K562 (cell line): ENCODE data around the gene DET1. TPM values are rescaled to one million over a fixed set of nuclear protein-coding genes. Genes with fewer than 3 reads are reported as not detected.

Source experiments
- ASH1L ChIP-seq: fragments of 450-650 bp; IDR thresholded peaks from 2 replicates; pipeline ENCODE4 v1.6.1; 2018; ENCODE audit warnings: borderline replicate concordance, mild to moderate bottlenecking, low read depth; ENCODE audit not compliant: partially characterized antibody
- EP300 ChIP-seq: IDR thresholded peaks from 2 replicates; pipeline ENCODE4 v1.6.1; 2012; ENCODE audit warnings: low read length, improper control_type of control experiment
- FOS ChIP-seq: IDR thresholded peaks from 3 replicates; pipeline ENCODE4 v1.6.1; 2011; ENCODE audit not compliant: insufficient read length; ENCODE audit errors: extremely low read depth
- HDAC6 ChIP-seq: IDR thresholded peaks from 2 replicates; pipeline ENCODE4 v1.6.1; 2012; ENCODE audit warnings: low read depth, mild to moderate bottlenecking, control low read depth, inconsistent platforms, low read length, moderate library complexity
- KAT2B ChIP-seq: IDR thresholded peaks from one replicate; pipeline ENCODE4 v1.6.1; 2012; ENCODE audit warnings: low read depth, mild to moderate bottlenecking, control low read depth, inconsistent platforms, low read length, moderate library complexity
- NCOA4 ChIP-seq: fragments of 450-650 bp; IDR thresholded peaks from 2 replicates; pipeline ENCODE4 v1.6.1; 2018; ENCODE audit warnings: mild to moderate bottlenecking; ENCODE audit not compliant: partially characterized antibody
- NR4A1 ChIP-seq, 2 experiments: fragments of 250-450 bp in 1 of 2; fragments of 450-650 bp in 1 of 2; sonication (Bioruptor Pico) in 1 of 2; IDR thresholded peaks; 2 replicates each; pipeline versions ENCODE4 v1.4.0 to v1.6.1; 2016 to 2020; ENCODE audit warnings: mild to moderate bottlenecking in 2 of 2, missing compliant biosample characterization in 1 of 2, missing genetic modification characterization in 1 of 2, moderate library complexity in 1 of 2
- SIN3A ChIP-seq, 2 experiments: fragments of 150-350 bp in 1 of 2; IDR thresholded peaks; 2 replicates each; pipeline ENCODE4 v1.6.1; 2011 to 2016; ENCODE audit warnings: borderline replicate concordance in 2 of 2, low read depth in 2 of 2, low read length in 2 of 2, mild to moderate bottlenecking in 2 of 2, moderate library complexity in 2 of 2; ENCODE audit not compliant: control insufficient read depth in 1 of 2
- SRF ChIP-seq, 2 experiments: fragments of 250-450, 450-650 bp in 1 of 2; sonication (Bioruptor Pico) in 1 of 2; sonication (generic) in 1 of 2; formaldehyde crosslinking; IDR thresholded peaks; 2 replicates each; pipeline versions ENCODE4 v1.5.0 to v1.5.1; 2020 to 2022; ENCODE audit warnings: mild to moderate bottlenecking in 1 of 2, missing genetic modification reagents in 1 of 2
- XRCC3 ChIP-seq: fragments of 450-650 bp; IDR thresholded peaks from 2 replicates; pipeline ENCODE4 v1.6.1; 2017; ENCODE audit warnings: mild to moderate bottlenecking, moderate library complexity
- XRCC5 ChIP-seq: fragments of 200-400 bp; formaldehyde crosslinking; IDR thresholded peaks from 2 replicates; pipeline ENCODE4 v1.6.1; 2017; ENCODE audit warnings: low read depth, mild to moderate bottlenecking, low read length
- ZKSCAN8 ChIP-seq: fragments of 200-800 bp; sonication (Bioruptor generic); IDR thresholded peaks from 2 replicates; pipeline ENCODE4 v1.6.1; 2016; ENCODE audit warnings: missing genetic modification characterization, missing compliant biosample characterization
- ZNF133 ChIP-seq: fragments of 250-450 bp; sonication (Bioruptor Pico); IDR thresholded peaks from 2 replicates; pipeline ENCODE4 v1.4.0; 2020; ENCODE audit warnings: mild to moderate bottlenecking
- ZNF41 ChIP-seq: fragments of 250-450 bp; sonication (Bioruptor Pico); conservative IDR thresholded peaks from 2 replicates; pipeline ENCODE4 v1.4.0; 2020; ENCODE audit warnings: mild to moderate bottlenecking
- ZNF778 ChIP-seq: fragments of 450-650 bp; formaldehyde crosslinking; IDR thresholded peaks from 2 replicates; pipeline ENCODE4 v1.4.0; 2020; ENCODE audit warnings: mild to moderate bottlenecking, moderate library complexity
- polyA plus RNA-seq, 8 experiments: library from polyadenylated mRNA; depleted of rRNA in 4 of 8; stranded (reverse) in 5 of 8; unstranded in 3 of 8; fragments of >200 nt; fragmentation: Nextera tagmentation in 2 of 8; fragmentation: Illumina TruSeq in 1 of 8; extraction: Ambion mirVana in 2 of 8; extraction: Trizol in 1 of 8; gene quantifications; 2 replicates each; pipeline versions ENCODE4 v1.2.1 to v1.2.3, GENCODE V29; 2011 to 2014; ENCODE audit warnings: inconsistent platforms in 1 of 8, missing spikeins in 1 of 8
- total RNA-seq, 7 experiments: library from RNA; depleted of rRNA in 6 of 7; stranded (reverse); fragments of >200 nt in 6 of 7; fragmentation: Illumina TruSeq in 2 of 7; extraction: Trizol in 2 of 7; gene quantifications; 2 replicates each; pipeline versions ENCODE4 v1.2.1 to v1.2.3, GENCODE V29; 2011 to 2021; ENCODE audit warnings: low replicate concordance in 1 of 7
- TF ChIP-seq, protein P1 (sequence below): fragments of 450-650 bp; IDR thresholded peaks from 2 replicates; pipeline ENCODE4 v1.6.1; 2016; ENCODE audit warnings: mild to moderate bottlenecking
- TF ChIP-seq, protein P2 (sequence below): fragments of 250-450 bp; sonication (Bioruptor Pico); IDR thresholded peaks from 2 replicates; pipeline ENCODE4 v1.5.0; 2022; ENCODE audit warnings: mild to moderate bottlenecking
- TF ChIP-seq, protein P3 (sequence below): fragments of 450-650 bp; IDR thresholded peaks from 2 replicates; pipeline ENCODE4 v1.6.1; 2016
- TF ChIP-seq, protein P4 (sequence below): fragments of 450-650 bp; IDR thresholded peaks from 2 replicates; pipeline ENCODE4 v1.6.1; 2018; ENCODE audit warnings: mild to moderate bottlenecking, low read depth; ENCODE audit not compliant: partially characterized antibody

DET1 gene
- total and polyA plus RNA-seq, 9 of the 15 experiments (the other 6 are each of a cell fraction or from before 2014, with no cell fraction given): 4.2 to 8.1 (median 6.0) TPM

DNA sequence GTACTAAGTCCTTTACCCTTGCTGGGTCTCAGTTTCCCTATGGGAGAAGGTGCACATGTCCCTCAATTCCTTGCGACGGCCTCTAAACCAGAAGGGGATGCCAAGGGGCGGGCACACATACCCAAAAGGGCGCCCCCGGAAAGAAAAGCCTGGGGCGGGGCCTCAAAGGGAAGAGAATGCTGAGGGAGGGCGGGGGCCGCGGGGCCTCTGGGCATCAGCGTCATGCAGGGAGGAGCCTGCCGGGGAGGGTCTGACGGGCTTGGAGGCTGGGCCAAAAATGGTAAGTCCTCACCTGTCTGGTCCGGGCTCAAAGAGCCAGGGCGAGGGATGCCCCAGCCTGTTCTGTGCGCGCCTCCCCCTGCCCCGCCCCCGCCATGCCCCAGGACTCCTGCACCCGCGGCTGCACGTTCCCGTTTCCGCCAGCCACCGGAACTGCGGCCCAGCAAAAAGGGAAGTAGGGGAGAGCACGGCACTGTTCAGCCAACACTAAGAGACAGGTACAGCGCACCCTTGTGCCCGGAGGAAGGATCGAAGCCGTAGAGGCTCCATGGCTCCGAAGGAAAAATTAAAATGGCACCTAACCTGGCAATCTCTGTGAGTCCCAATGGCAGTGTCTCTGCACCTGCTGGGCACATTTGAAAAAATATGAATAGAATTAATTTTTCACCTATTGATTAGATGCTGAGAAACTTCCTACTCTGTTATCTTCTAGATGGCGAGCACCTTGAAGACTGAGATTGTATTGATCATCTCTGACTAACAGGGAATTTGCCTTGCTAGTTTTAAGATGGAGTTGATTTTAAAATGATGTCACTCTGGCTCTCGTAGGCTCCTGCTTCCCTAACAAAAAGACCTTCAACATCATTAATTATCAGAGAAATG, at the start of gene DET1 (continued):
- TF ChIP-seq ZNF778 (no peak), XRCC5 (peak; percentile 65; the same call in 1 of the 2 replicates), HDAC6 (no peak), ZNF133 (CRISPR knock-in tag) (no peak), NR4A1 (CRISPR knock-in tag; IDR thresholded peaks at IDR 0.05) (no peak), NR4A1 (tag; IDR thresholded peaks at IDR 0.05) (0 out of 2 replicates have a peak, but pooled peaks have one; percentile 41), SRF (CRISPR knock-in tag; IDR thresholded peaks at IDR 0.05) (peak in 1 of 2 experiments; percentile 77; a peak in 2 of 4 replicates), SIN3A (IDR thresholded peaks at IDR 0.05; ENCODE audit: borderline replicate concordance in 2 of 2, control insufficient read depth in 1 of 2, low read depth in 2 of 2, low read length in 2 of 2) (0 out of 4 replicates have a peak, but pooled peaks of 1 of the 2 experiments have one; percentile 21), ZNF41 (CRISPR knock-in tag) (no peak), ASH1L (no peak), KAT2B (no peak), EP300 (0 out of 2 replicates have a peak, but pooled peaks have one; percentile 18), FOS (no peak), NCOA4 (no peak), XRCC3 (no peak), ZKSCAN8 (no peak)
- TF ChIP-seq, protein P1, sequence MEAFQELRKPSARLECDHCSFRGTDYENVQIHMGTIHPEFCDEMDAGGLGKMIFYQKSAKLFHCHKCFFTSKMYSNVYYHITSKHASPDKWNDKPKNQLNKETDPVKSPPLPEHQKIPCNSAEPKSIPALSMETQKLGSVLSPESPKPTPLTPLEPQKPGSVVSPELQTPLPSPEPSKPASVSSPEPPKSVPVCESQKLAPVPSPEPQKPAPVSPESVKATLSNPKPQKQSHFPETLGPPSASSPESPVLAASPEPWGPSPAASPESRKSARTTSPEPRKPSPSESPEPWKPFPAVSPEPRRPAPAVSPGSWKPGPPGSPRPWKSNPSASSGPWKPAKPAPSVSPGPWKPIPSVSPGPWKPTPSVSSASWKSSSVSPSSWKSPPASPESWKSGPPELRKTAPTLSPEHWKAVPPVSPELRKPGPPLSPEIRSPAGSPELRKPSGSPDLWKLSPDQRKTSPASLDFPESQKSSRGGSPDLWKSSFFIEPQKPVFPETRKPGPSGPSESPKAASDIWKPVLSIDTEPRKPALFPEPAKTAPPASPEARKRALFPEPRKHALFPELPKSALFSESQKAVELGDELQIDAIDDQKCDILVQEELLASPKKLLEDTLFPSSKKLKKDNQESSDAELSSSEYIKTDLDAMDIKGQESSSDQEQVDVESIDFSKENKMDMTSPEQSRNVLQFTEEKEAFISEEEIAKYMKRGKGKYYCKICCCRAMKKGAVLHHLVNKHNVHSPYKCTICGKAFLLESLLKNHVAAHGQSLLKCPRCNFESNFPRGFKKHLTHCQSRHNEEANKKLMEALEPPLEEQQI: peak; percentile 93
- TF ChIP-seq, protein P2, sequence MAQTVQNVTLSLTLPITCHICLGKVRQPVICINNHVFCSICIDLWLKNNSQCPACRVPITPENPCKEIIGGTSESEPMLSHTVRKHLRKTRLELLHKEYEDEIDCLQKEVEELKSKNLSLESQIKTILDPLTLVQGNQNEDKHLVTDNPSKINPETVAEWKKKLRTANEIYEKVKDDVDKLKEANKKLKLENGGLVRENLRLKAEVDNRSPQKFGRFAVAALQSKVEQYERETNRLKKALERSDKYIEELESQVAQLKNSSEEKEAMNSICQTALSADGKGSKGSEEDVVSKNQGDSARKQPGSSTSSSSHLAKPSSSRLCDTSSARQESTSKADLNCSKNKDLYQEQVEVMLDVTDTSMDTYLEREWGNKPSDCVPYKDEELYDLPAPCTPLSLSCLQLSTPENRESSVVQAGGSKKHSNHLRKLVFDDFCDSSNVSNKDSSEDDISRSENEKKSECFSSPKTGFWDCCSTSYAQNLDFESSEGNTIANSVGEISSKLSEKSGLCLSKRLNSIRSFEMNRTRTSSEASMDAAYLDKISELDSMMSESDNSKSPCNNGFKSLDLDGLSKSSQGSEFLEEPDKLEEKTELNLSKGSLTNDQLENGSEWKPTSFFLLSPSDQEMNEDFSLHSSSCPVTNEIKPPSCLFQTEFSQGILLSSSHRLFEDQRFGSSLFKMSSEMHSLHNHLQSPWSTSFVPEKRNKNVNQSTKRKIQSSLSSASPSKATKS (CRISPR knock-in tag): no peak
- TF ChIP-seq, protein P3, sequence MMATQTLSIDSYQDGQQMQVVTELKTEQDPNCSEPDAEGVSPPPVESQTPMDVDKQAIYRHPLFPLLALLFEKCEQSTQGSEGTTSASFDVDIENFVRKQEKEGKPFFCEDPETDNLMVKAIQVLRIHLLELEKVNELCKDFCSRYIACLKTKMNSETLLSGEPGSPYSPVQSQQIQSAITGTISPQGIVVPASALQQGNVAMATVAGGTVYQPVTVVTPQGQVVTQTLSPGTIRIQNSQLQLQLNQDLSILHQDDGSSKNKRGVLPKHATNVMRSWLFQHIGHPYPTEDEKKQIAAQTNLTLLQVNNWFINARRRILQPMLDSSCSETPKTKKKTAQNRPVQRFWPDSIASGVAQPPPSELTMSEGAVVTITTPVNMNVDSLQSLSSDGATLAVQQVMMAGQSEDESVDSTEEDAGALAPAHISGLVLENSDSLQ: peak; percentile 43
- TF ChIP-seq, protein P4, sequence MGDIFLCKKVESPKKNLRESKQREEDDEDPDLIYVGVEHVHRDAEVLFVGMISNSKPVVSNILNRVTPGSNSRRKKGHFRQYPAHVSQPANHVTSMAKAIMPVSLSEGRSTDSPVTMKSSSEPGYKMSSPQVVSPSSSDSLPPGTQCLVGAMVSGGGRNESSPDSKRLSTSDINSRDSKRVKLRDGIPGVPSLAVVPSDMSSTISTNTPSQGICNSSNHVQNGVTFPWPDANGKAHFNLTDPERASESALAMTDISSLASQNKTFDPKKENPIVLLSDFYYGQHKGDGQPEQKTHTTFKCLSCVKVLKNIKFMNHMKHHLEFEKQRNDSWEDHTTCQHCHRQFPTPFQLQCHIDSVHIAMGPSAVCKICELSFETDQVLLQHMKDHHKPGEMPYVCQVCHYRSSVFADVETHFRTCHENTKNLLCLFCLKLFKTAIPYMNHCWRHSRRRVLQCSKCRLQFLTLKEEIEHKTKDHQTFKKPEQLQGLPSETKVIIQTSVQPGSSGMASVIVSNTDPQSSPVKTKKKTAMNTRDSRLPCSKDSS: no peak
